Measurements from ENCODE around the gene TBX1.

TBX1 gene

GRCh38 chr22:19811211-19811621 is 50.6 kb downstream of the TBX1 start:
- no peak for DNase-seq (ENCODE audit: low read depth, low spot score)

DNA sequence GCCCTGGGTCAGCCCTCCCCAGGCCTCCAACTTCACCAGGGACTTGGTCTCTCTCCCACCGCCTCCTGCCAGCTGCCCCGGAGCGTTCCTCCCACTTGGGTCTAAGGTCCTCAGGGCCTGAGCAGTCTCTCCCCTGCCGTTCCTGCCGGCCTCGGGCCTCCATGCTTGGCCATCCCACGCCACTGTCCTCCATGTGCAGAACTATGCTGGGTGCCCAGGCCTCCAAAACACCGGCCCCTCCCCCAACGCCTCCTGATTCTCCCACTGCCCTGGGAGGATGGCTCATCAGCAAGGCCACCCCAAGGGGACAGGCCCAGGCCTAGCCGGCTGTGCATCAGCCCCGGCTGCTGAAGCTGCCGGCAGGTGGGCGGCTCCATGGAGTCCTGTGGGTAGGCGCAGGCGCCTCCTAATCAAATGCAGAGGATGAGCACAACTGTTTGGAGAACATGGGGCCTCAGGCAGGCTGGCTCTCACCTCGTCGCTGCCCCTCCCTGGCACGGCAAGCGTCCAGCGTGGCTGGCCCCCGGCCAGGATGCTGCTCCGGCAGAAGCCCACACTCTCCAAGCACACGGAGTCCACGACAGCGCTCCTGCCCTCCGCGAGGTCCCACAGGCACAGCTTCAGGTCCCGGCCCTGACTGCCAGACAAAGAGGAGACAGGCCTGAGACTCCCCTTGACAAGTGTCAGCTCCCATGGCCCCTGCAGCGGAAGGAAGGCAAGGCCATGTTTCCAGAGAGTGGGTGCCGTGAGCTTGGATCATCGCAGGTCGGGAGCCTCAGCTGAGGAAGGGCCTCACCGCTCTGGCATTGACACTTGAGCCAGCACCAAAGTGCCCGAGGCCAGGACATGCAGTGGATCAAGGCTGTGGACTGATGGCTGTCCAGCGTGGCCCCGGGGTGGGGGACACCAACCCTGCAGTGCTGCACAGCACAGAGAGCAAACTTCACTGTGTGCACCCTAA is 51.5 kb downstream of the TBX1 start:
- DNase-seq (ENCODE audit: low read depth, low spot score) = no peak

- no peak for DNase-seq (ENCODE audit: low read depth, low spot score)
These were observed 52.3 kb downstream of the TBX1 start for GRCh38 chr22:19812910-19813309.

GRCh38 chr22:19814428-19814827 is 53.9 kb downstream of the TBX1 start:
- no peak for DNase-seq (ENCODE audit: low read depth, low spot score)

DNA sequence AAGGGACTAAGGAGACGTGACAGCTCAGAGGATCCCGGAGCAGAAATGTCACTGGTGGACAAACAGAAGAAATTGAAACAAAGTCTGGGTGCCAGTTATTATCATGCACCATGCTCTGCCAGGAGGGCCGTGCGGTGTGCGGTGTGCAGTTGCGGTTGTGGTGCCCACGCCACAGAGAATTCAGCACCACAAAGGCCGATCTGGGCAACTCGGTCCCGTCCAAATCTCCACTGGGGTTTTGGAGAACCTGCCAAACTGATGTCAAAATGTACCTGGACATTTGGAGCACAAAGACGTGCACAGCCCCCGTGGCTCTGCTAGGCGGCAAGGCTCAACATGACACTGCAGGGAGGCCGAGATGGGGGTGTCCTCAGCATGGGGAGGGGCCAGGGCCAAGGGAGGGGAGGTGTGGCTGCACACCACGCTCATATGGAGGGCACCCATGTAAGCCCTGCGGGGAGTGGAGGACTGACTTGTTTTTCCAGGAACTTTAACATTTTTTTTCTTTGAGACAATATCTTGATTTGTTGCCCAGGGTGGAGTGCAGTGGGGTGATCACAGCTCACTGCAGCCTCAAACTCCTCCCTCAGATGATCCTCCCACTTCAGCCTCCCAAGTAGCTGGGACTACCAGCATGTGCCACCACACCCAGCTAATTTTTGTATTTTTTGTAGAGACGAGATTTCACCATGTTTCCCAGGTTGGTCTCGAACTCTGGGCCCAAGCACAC is 54.7 kb downstream of the TBX1 start:
- DNase-seq (ENCODE audit: low read depth, low spot score) = no peak

DNA sequence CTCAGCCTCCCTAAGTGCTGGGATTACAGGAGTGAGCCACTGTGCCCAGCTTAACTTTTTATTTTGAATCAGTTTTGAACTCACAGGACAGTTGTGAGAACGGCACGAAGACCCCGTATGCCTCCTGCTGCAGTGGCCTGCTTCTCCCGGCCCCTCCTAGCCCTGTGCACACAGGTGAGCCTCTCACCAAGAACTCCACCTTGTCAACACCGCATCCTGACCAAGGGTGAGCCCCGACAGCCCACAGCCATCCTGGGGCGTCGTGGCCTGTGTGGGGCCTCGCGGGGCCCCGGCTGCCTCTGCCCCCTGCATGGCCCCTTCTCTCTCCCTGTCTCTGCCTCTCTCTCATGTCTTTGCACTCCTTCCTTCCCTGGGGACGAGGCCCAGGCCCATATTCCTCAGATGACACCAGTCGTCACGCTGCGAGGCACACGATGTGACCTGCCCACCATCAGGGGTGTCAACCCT is 55.3 kb downstream of the TBX1 start:
- no peak for DNase-seq (ENCODE audit: low read depth, low spot score)

GRCh38 chr22:19816372-19817119 is 56.0 kb downstream of the TBX1 start:
- no peak for DNase-seq (ENCODE audit: low read depth, low spot score)

All from brain pericyte (primary cell).